Putamen (tissue), 1 donor: ENCODE measurements around the gene GFER.
"Not testable (repeated sequence)": the region's sequence is repeated elsewhere in the genome, so short reads cannot be mapped to it uniquely, and the experiment has no call there.

Source experiments
- DNase-seq: peaks from one replicate; pipeline ENCODE4 v3.0.0-alpha.2; 2016; ENCODE audit warnings: low spot score

Gene GFER

GRCh38 chr16:2026461-2027023 is 42.5 kb downstream of the GFER start, which contains the start of gene NHERF2:
NHERF2 (plus strand) TSS chr16:2026902; CDS start chr16:2027006, 104 bp downstream.
- no peak for DNase-seq

GRCh38 chr16:2027024-2028010 is 43.3 kb downstream of the GFER start:
- no peak for DNase-seq

DNA sequence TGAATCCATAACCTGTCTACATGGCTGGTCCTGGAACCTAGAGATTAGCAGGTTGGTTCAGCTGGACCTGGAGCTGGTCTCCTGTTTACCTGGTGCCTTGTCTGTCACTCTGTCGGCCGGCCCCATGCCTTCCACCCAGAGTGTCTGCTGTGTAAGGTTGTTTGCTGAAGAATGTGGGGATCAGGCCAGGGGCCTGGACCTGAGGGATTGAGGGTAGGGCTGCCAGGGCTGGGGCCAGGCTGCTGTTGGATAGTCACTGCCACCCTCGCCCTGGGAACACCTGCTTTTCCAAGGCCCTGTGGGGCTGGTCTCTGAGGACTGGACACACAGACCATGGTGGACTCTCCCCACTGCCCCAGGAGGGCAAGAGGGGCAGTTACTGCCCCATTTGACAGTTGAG is 44.2 kb downstream of the GFER start:
- DNase-seq: no peak

GRCh38 chr16:2028620-2029220 is 44.7 kb downstream of the GFER start:
- no peak for DNase-seq

- no peak for DNase-seq
Observed at GRCh38 chr16:2029350-2029749, 45.4 kb downstream of the GFER start.

DNA sequence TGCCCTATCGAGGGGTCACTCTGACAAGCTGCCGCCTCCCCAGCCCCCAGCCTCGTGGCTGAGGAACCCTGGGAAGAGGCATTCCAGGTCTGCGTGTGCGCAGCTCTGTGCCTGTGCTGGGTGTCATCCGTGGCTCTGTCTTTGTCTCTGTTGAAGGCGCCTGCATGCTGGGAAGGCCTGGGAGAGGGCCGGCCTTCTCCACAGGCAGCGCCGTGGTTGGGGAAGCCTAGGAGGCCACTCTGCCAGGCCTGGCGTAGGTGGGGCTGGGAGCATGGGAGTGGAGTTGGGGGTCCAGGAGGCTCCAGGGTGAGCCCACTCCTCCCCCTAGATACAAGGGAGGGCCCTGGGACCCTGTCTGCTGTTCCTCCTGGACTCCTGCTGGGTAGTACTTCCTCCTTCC is 46.0 kb downstream of the GFER start:
- no peak for DNase-seq

- no peak for DNase-seq
Observed at GRCh38 chr16:2031081-2031577, 47.1 kb downstream of the GFER start.

- DNase-seq: peak; percentile 65
Observed at GRCh38 chr16:2032285-2033056, 48.5 kb downstream of the GFER start.

DNA sequence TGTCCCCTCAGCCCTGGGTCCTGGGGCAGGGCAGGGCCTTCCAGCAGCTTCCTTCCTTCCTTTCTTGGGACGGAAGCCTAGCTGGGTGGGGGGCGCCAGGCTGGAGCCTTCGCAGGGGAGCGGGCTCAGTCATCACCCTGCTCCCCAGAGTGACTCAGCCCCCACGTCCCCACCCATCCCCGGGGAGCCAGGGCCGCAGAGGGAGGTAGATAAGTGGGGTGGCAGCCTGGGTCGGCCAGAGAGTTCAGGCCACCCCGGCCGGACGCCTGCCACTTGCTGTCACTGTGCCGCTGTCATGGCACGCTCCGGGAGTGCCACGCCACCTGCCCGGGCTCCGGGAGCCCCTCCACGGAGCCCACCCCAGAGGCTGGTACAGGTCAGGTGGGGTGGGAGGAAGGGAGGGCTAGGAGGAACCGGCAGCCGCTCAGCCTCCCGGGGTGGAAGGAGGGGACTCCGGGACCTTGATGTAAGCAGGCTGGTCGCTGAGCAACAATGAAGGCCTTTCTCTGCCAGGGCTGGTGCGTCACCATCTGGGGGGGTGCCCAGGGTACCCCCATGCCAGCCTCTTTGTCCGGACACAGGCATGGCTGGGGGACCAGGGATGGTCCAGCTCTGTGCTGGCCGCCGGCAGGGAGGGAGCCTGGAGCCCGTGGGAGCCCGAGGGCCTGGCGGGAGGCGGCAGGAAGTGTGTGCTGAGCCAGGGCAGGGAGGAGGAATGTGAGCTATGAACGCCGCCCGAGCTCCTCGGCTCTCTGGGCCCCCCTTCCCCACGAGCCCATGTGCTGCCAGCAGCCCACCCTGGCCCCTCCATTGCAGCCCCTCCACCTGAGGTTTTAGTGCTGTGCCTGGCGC is 49.3 kb downstream of the GFER start:
- peak; percentile 94 for DNase-seq

DNA sequence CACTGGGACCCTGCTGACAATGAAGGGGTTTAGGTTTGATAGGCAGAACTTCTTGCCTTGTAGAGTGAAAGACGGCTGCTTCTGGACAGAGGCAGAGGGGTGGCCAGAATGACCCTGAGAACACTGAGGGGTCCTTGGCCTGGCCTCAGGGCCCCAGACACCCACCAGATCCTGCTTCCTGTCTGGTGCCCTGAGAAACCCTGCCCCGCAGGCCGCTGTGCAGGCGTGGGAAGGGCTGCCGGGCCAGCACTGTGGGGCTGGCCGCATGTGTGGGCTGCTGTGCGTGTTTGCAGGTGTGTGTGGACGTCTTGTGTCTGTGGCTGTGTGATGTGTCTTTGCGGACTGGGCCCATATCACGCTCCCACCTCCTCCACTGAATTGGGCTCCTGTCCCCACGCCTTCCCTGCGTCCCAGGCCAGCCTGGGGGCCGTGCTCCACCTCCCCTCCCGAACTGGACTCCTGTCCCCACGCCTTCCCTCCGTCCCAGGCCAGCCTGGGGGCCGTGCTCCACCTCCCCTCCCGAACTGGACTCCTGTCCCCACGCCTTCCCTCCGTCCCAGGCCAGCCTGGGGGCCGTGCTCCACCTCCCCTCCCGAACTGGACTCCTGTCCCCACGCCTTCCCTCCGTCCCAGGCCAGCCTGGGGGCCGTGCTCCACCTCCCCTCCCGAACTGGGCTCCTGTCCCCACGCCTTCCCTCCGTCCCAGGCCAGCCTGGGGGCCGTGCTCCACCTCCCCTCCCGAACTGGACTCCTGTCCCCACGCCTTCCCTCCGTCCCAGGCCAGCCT is 50.1 kb downstream of the GFER start:
- not testable (repeated sequence) for DNase-seq

- no peak for DNase-seq
Observed at GRCh38 chr16:2034696-2035430, 50.9 kb downstream of the GFER start.

DNA sequence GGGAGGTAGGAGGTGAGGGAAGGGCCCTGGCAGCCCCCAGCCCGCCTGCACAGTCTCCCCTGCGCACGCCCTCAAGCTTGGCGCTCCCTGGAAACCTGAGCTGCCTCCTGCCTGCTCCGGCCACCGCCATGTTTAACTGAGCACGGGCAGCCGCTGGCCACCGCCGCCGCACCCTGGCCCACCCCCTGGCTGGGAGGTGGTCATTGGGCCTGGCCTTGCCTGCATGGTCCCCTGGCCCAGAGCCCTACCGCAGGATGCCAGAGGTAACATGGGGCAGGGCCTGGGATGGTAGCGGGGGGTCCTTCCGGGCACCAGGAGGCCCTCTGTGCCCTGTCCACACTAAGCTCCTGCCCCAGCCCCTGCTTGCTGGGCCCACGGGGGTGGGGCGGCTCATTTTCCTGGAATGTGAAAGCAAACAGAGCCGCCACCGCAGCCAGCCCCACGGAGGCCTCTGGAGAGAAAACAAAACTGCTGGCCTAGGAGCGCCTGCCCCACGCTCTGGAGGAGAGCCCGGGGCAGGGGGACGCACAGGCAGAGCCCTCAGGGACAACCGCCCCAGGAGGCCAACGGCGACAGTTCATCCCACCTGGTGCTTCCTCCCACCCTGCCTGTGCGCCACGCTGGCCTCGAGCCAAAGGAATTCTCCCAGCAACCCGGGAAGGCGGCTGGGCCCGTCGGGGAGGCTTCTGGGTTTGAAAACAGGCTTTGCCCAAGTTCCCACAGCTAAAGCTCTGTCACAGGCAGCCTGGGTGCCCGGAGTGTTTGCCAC is 51.6 kb downstream of the GFER start:
- no peak for DNase-seq

- no peak for DNase-seq
Observed at GRCh38 chr16:2036200-2036966, 52.4 kb downstream of the GFER start.

- DNase-seq: no peak
Observed at GRCh38 chr16:2037115-2037514, 53.1 kb downstream of the GFER start.
